ENCODE measurements around the gene CORO1A.
"Not testable (repeated sequence)": the region's sequence is repeated elsewhere in the genome, so short reads cannot be mapped to it uniquely, and the experiment has no call there.

The CORO1A gene

DNA sequence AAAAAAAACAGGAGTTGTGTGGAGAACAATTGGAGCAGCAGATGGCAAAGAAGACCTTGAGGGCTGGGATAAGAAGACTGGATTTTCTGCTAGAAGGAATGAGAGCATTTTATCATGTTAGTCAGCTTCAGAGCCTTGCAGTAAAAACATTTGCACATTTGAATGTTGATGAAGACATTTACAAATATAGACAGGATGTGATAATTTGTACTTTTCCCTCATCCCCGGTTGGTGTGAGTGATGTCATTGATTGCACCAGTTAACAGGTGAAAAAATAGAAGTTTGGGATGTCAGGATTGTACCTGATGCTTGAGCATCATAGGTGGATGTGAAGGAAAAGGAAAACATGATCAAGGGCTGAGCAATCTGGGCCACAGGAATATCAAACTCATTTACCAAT is 37.7 kb upstream of the CORO1A start:
- Histone ChIP-seq H3K4me1 (no peaks in the 10 kb centered on the region), H3K9me3 (peaks cover 27% of the 10 kb centered on the region), H3K27me3 (no peaks in the 10 kb centered on the region), H3K9ac (no peak overlapping the region), H3K4me2 (no peak overlapping the region), H4K20me1 (no peaks in the 10 kb centered on the region), H3K27ac (no peak overlapping the region), H3K4me3 (no peak overlapping the region), H3K36me3 (no peaks in the 10 kb centered on the region)
- no peak for TF ChIP-seq Cebpa-rat (IDR thresholded peaks at IDR 0.05)

DNA sequence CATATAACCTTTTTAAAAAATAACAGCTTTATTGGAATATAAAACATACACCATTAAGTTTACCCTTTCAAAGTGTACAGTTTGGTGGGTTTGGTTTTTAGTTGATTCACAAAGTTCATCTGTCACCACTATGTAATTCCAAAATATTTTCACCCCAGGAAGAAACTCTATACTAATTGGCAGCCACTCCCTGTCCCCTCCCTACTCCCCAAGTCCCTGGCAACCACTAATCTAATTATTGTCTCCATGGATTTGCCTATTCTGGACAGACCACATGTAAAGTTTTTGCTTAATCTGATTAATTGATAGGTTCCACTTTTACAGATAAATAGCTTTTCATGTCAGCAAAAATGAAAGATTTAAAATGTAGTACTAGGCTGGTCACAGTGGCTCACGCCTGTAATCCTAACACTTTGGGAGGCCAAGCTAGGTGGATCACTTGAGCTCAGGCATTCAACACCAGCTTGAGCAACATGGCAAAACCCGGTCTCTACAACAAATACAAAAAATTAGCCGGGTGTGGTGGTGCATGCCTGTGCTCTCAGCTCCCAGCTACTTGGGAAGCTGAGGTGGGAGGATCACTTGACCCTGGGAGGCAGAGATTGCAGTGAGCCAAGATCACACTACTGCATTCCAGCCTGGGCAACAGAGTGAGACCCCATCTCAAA is 35.4 kb upstream of the CORO1A start:
- no peaks in the 10 kb centered on the region for H3K4me1 ChIP-seq
- H3K36me3 ChIP-seq = no peaks in the 10 kb centered on the region
- H3K4me3 ChIP-seq = no peak overlapping the region
- no peaks in the 10 kb centered on the region for H4K20me1 ChIP-seq
- H3K27me3 ChIP-seq = no peaks in the 10 kb centered on the region
- H3K27ac ChIP-seq = no peak overlapping the region
- no peak overlapping the region for H3K9ac ChIP-seq
- no peak for TF ChIP-seq Cebpa-rat (IDR thresholded peaks at IDR 0.05)
- peaks cover 33% of the 10 kb centered on the region for H3K9me3 ChIP-seq
- no peak overlapping the region for H3K4me2 ChIP-seq

DNA sequence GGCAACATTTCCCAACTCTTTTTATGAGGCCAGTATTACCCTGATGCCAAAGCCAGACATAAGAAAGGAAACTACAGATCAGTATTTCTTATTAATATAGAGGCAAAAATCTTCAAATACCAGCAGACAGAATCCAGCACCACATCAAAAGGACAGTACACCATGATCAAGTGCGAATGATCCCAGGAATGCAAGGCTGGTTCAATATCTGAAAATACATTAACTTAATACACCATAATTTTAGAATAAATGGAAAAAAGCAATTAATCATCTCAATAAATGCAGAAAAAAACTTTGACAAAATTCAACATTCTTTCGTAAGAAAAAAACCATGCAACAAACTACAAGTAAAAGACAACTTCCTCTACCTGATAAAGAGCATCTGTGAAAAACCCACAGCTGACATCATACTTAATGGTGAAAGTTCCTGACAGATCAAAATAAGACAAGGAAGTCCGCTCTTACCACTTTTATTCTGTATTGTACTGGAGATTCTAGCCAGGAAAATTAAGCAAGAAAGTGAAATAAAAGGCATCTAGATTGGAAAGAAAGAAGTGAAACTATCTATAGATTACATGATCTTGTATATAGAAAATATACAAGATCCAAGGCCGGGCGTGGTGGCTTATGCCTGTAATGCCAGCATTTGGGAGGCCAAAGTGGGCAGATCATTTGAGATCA is 34.0 kb upstream of the CORO1A start:
- Histone ChIP-seq H3K4me1 (no peaks in the 10 kb centered on the region), H3K27me3 (no peaks in the 10 kb centered on the region), H3K9ac (no peak overlapping the region), H3K36me3 (no peaks in the 10 kb centered on the region), H3K27ac (no peak overlapping the region), H3K4me3 (no peak overlapping the region), H3K4me2 (no peak overlapping the region), H4K20me1 (no peaks in the 10 kb centered on the region), H3K9me3 (peaks cover 33% of the 10 kb centered on the region)
- TF ChIP-seq Cebpa-rat (IDR thresholded peaks at IDR 0.05) = no peak

DNA sequence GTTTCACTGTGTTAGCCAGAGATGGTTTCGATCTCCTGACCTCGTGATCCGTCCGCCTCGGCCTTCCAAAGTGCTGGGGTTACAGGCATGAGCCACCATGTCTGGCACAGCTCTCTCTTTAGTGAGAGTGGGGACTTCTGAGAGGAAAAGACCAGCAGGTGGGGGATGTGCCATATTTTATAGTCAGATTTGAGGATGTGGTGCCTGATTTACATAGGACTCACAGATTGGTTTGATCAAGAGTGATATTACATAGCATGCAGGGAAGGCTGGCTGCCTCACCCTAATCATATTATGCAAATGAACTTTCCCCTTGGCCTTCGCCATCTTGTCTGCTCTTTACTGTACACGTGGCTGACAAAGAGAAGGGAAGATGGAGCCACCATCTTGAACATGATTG is 32.3 kb upstream of the CORO1A start:
- Histone ChIP-seq H3K27me3 (no peaks in the 10 kb centered on the region), H3K4me1 (no peaks in the 10 kb centered on the region), H3K9me3 (peaks cover 33% of the 10 kb centered on the region), H3K27ac (no peak overlapping the region), H3K4me3 (no peak overlapping the region), H3K9ac (no peak overlapping the region), H4K20me1 (no peaks in the 10 kb centered on the region), H3K36me3 (no peaks in the 10 kb centered on the region), H3K4me2 (no peak overlapping the region)
- no peak for TF ChIP-seq Cebpa-rat (IDR thresholded peaks at IDR 0.05)

DNA sequence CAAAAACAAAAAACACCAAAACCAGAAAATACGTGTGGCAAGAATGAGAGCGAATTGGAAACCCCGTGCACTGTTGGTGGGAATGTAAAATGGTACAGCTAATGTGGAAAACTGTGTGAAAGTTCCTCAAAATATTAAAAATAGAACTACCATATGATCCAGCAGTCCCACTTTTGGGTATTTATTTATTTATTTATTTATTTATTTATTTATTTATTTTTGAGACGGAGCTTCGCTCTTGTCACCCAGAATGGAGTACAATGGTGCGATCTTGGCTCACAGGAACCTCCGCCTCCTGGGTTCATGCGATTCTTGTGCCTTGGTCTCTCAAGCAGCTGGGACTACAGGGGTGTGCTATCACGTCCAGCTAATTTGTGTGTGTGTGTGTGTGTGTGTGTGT is 30.9 kb upstream of the CORO1A start:
- Histone ChIP-seq H3K4me3 (no peak overlapping the region), H3K27me3 (no peaks in the 10 kb centered on the region), H3K36me3 (no peaks in the 10 kb centered on the region), H3K4me1 (no peaks in the 10 kb centered on the region), H4K20me1 (no peaks in the 10 kb centered on the region), H3K27ac (no peak overlapping the region), H3K9ac (no peak overlapping the region), H3K9me3 (peaks cover 33% of the 10 kb centered on the region), H3K4me2 (no peak overlapping the region)
- no peak for TF ChIP-seq Cebpa-rat (IDR thresholded peaks at IDR 0.05)

DNA sequence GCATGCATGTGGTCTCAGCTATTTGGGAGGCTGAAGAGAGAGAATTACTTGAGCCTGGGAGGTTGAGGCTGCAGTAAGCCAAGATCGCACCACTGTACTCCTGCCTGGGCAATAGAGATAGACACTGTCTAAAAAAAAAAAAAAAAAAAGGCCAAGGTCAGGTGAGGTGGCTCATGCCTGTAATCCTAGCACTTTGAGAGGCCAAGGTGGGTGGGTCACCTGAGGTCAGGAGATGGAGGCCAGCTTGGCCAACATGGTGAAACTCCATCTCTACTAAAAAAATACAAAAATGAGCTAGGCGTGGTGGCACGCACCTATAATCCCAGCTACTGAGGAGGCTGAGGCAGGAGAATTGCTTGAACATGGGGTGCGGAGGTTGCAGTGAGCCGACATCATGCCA is 28.2 kb upstream of the CORO1A start:
- Histone ChIP-seq H3K9me3 (peaks cover 10% of the 10 kb centered on the region), H3K27me3 (no peaks in the 10 kb centered on the region), H3K4me3 (no peak overlapping the region), H3K27ac (no peak overlapping the region), H3K9ac (no peak overlapping the region), H3K36me3 (no peaks in the 10 kb centered on the region), H3K4me1 (no peaks in the 10 kb centered on the region; the same call in 1 of the 2 replicates), H4K20me1 (no peaks in the 10 kb centered on the region), H3K4me2 (no peak overlapping the region)
- no peak for TF ChIP-seq Cebpa-rat (IDR thresholded peaks at IDR 0.05)

DNA sequence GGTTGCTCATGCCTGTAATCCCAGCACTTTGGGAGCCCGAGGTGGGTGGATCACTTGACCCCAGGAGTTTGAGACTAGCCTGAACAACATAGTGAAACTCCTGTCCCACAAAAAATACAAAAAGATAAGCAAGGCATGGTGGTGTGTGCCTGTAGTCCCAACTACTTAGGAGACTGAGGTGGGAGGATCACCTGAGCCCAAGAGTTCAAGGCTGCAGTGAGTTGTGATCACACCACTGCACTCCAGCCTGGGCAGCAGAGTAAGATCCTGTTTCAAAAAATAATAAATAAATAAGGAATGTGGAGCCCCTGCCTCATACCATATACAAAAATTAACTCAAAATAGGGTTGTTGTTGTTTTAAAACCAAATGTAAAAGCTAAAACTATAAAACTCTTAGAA is 26.2 kb upstream of the CORO1A start:
- Histone ChIP-seq H3K9me3 (no peaks in the 10 kb centered on the region), H3K27me3 (no peaks in the 10 kb centered on the region), H3K4me3 (no peak overlapping the region), H4K20me1 (no peaks in the 10 kb centered on the region), H3K27ac (no peak overlapping the region), H3K9ac (no peak overlapping the region), H3K4me2 (no peak overlapping the region), H3K4me1 (no peaks in the 10 kb centered on the region; the same call in 1 of the 2 replicates), H3K36me3 (no peaks in the 10 kb centered on the region)
- TF ChIP-seq Cebpa-rat (IDR thresholded peaks at IDR 0.05) = no peak

DNA sequence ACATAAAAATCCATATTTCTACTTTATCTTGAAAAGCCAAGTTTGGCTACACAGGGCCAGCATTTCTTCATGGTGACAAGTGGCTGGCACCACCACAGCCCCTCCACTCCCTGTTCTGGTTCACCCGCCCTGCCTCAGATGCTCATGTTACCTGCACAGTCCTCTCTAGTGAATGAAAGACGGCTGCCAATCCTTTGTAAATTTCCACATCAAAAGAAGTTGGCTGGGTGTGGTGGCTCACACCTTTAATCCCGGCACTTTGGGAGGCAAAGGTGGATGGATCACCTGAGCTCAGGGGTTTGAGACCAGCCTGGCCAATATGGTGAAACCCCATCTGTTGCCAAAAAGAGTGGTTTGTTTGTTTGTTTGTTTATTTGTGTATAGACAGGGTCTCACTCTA is 19.9 kb upstream of the CORO1A start:
- Histone ChIP-seq H4K20me1 (no peaks in the 10 kb centered on the region), H3K9ac (no peak overlapping the region), H3K27me3 (no peaks in the 10 kb centered on the region), H3K9me3 (no peaks in the 10 kb centered on the region), H3K4me3 (no peak overlapping the region), H3K4me2 (no peak overlapping the region), H3K4me1 (peaks cover 15% of the 10 kb centered on the region), H3K27ac (no peak overlapping the region), H3K36me3 (no peaks in the 10 kb centered on the region)
- no peak for TF ChIP-seq Cebpa-rat (IDR thresholded peaks at IDR 0.05)

DNA sequence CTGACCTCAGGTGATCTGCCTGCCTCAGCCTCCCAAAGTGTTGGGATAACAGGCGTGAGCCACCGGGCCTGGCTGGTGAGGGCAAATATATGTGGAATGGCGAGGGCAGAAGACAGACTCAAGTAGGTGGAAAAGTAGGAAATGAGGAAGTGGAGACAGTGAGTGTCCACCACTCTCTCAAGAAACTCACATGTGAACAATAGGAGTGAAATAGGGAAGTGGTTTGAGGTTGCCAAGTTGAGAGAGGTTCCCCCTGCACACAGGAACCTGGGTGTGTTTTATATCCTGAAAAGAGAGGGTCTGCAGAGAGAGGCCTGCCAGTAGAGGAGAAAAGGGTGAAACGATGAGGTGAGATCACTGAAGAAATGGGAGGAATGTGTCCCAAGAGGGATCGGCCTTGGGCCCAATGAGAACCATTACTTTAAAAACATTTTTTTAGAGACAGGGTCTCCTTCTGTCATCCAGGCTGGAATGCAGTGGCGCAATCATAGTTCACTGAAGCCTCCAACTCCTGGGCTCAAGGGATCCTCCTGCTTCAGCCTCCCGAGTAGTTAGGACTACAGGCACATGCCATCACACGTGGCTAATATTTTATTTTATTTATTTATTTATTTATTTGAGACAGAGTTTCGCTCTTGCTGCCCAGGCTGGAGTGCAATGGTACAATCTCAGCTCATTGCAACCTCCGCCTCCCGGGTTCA is 17.1 kb upstream of the CORO1A start:
- H3K4me3 ChIP-seq = no peak overlapping the region
- H3K4me1 ChIP-seq = peaks cover 15% of the 10 kb centered on the region
- H3K9ac ChIP-seq = no peak overlapping the region
- no peaks in the 10 kb centered on the region for H4K20me1 ChIP-seq
- peak; percentile 34; the same call in 1 of the 2 replicates for TF ChIP-seq Cebpa-rat (IDR thresholded peaks at IDR 0.05)
- no peaks in the 10 kb centered on the region for H3K9me3 ChIP-seq
- H3K36me3 ChIP-seq = no peaks in the 10 kb centered on the region
- no peaks in the 10 kb centered on the region for H3K27me3 ChIP-seq
- peak overlapping the region; percentile 52 for H3K4me2 ChIP-seq
- no peak overlapping the region for H3K27ac ChIP-seq

DNA sequence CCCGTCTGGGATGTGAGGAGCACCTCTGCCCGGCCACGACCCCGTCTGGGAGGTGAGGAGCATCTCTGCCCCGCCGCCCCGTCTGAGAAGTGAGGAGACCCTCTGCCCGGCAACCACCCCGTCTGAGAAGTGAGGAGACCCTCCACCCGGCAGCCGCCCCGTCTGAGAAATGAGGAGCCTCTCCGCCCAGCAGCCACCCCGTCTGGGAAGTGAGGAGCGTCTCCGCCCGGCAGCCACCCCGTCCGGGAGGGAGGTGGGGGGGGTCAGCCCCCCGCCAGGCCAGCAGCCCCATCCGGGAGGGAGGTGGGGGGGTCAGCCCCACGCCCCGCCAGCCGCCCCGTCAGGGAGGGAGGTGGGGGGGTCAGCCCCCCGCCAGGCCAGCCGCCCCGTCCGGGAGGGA is 14.7 kb upstream of the CORO1A start:
- not testable (repeated sequence) for H3K27ac ChIP-seq, H3K9ac ChIP-seq, H3K4me2 ChIP-seq, H3K27me3 ChIP-seq, H4K20me1 ChIP-seq, H3K36me3 ChIP-seq, H3K9me3 ChIP-seq, H3K4me3 ChIP-seq
- H3K4me1 ChIP-seq = peaks cover 15% of the 10 kb centered on the region

DNA sequence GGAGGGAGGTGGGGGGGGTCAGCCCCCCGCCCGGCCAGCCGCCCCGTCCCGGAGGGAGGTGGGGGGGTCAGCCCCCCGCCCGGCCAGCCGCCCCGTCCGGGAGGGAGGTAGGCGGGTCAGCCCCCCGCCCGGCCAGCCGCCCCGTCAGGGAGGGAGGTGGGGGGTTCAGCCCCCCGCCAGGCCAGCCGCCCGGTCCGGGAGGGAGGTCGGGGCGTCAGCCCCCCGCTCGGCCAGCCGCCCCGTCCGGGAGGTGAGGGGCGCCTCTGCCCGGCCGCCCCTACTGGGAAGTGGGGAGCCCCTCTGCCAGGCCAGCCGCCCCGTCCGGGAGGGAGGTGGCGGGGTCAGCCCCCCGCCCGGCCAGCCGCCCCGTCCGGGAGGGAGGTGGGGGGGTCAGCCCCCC is 14.0 kb upstream of the CORO1A start:
- H4K20me1 ChIP-seq, H3K9me3 ChIP-seq, H3K36me3 ChIP-seq, H3K4me3 ChIP-seq, H3K9ac ChIP-seq, H3K27me3 ChIP-seq, H3K27ac ChIP-seq, H3K4me2 ChIP-seq: not testable (repeated sequence)
- H3K4me1 ChIP-seq = peaks cover 15% of the 10 kb centered on the region

DNA sequence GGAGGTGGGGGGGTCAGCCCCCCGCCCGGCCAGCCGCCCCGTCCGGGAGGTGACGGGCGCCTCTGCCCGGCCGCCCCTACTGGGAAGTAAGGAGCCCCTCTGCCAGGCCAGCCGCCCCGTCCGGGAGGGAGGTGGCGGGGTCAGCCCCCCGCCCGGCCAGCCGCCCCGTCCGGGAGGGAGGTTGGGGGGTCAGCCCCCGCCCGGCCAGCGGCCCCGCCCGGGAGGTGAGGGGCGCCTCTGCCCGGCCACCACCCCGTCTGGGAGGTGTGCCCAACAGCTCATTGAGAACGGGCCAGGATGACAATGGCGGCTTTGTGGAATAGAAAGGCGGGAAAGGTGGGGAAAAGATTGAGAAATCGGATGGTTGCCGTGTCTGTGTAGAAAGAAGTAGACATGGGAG is 13.3 kb upstream of the CORO1A start:
- not testable (repeated sequence) for H3K9ac ChIP-seq, H3K9me3 ChIP-seq, H3K4me2 ChIP-seq, H4K20me1 ChIP-seq, H3K27ac ChIP-seq, H3K4me3 ChIP-seq, H3K36me3 ChIP-seq, H3K27me3 ChIP-seq
- H3K4me1 ChIP-seq = peaks cover 15% of the 10 kb centered on the region
